ENCODE data around the gene PCNX1. TPM values are rescaled to one million over a fixed set of nuclear protein-coding genes. Genes with fewer than 3 reads are reported as not detected.

The PCNX1 gene
- total and polyA plus RNA-seq, 9 of the 15 experiments (the other 6 are each of a cell fraction or from before 2014, with no cell fraction given), result 0.30 to 4.5 (median 2.3) TPM

DNA sequence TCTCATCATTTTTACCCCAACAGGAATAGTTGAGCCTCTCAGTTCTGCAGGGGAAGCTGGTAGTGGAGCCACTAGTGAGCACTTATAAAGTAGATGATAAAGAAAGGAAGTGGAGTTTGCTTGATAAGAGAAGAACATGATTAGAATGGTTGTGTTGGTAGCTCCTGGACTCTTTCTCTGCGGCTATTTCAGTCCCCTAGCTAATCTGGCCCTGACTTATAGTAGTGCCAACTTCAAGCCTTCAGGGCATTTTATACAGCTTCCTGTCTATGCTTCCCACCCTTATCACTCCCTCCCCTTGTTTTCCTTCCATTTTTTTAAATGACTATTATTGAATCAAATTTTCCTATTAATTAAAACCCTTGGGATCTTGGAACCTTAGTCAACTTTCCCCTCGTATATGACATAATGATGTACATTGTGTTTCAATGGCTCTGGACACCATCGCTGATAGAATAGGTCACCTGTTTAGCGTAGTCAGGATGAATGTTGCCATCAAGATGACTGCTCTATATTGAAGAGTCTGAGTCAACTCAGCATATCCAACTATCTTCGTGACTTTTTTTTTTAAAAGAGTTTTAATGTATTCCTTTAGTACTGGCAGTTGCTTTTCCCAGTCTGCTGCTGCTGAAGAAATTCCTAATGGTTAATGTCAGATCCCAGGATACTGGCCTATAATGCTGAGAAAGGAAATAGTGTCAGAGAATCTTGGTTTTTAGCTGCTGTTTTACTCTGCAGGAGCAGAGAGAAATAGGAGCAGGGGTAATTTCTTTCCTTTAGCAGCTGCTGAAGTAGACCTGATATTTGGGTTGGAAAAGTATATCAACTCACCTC, 16.2 kb upstream of the PCNX1 start:
- no peaks in the 10 kb centered on the region for H3K9me3 ChIP-seq (replicated peaks; ENCODE audit: control insufficient read depth, insufficient read depth, low read depth, low read length)
- POLR2A ChIA-PET, result interaction anchor here (0.6 kb wide), 1 partner anchor 948 kb away, joined by 3 read pairs; no protein-coding TSS in a partner anchor
- no TSS peak for BruUV-seq (replicated peaks)

More for the DNA sequence above, 16.2 kb upstream of the PCNX1 start:
- H3K9ac ChIP-seq (ENCODE audit: insufficient read depth in 1 of 2, low read depth in 2 of 2, low read length in 2 of 2), result no peak overlapping the region
- intact Hi-C loops (cut with micrococcal nuclease), result no loop called here
- no peaks in the 10 kb centered on the region for H3K9me1 ChIP-seq (ENCODE audit: control insufficient read depth, insufficient read depth, low read length)
- no peak for ATAC-seq
- no peak overlapping the region for H3K27ac ChIP-seq (ENCODE audit: extremely low read depth, low read depth, low read length)
- 2% methylated on average over 5 of the region's 5 CpGs for WGBS (ENCODE audit: insufficient coverage, low coverage, missing lambda C conversion rate)
- in situ Hi-C loops (cut with MboI), result no loop called here
- no peak overlapping the region for H3K4me2 ChIP-seq (ENCODE audit: insufficient read depth, low read length)
- no peak overlapping the region for H3K4me3 ChIP-seq
- H3K4me1 ChIP-seq (replicated peaks in 1 of 2; ENCODE audit: control insufficient read depth in 2 of 2, insufficient read depth in 2 of 2, low read length in 2 of 2), result no peaks in the 10 kb centered on the region; a peak in 2 of 5 replicates
- no peaks in the 10 kb centered on the region; the same call in 1 of the 2 replicates for H4K20me1 ChIP-seq (replicated peaks; ENCODE audit: control insufficient read depth, insufficient read depth, low read length)
- DNase-seq (ENCODE audit: extremely low read depth in 1 of 4, low spot score in 3 of 4), result no peak
- TF ChIP-seq XRCC4 (IDR thresholded peaks at IDR 0.05; ENCODE audit: extremely low read depth, insufficient read depth, insufficient read length), result no peak
- no peak for TF ChIP-seq ZNF830 (CRISPR knock-in tag; IDR thresholded peaks at IDR 0.05)
- TF ChIP-seq, protein P1, sequence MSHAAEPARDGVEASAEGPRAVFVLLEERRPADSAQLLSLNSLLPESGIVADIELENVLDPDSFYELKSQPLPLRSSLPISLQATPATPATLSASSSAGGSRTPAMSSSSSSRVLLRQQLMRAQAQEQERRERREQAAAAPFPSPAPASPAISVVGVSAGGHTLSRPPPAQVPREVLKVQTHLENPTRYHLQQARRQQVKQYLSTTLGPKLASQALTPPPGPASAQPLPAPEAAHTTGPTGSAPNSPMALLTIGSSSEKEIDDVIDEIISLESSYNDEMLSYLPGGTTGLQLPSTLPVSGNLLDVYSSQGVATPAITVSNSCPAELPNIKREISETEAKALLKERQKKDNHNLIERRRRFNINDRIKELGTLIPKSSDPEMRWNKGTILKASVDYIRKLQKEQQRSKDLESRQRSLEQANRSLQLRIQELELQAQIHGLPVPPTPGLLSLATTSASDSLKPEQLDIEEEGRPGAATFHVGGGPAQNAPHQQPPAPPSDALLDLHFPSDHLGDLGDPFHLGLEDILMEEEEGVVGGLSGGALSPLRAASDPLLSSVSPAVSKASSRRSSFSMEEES (CRISPR knock-in tag; IDR thresholded peaks at IDR 0.05), result no peak
- no peak for TF ChIP-seq ZNF436 (CRISPR knock-in tag; IDR thresholded peaks at IDR 0.05)
- no peak for TF ChIP-seq SNIP1 (IDR thresholded peaks at IDR 0.05; ENCODE audit: low read depth)
- TF ChIP-seq ZFX (CRISPR knock-in tag; IDR thresholded peaks at IDR 0.05), result no peak
- TF ChIP-seq MGA (IDR thresholded peaks at IDR 0.05), result no peak
- no peak for TF ChIP-seq SREBF2 (CRISPR knock-in tag; IDR thresholded peaks at IDR 0.05)
- CTCF ChIA-PET (ENCODE audit: low intra/inter-chr PET ratio), result no interaction called here
- no peaks in the 10 kb centered on the region for H3K79me2 ChIP-seq (ENCODE audit: control insufficient read depth, insufficient read depth, low read length)
- no peak for FAIRE-seq
- H3K36me3 ChIP-seq (ENCODE audit: control insufficient read depth, insufficient read depth, low read length), result no peaks in the 10 kb centered on the region
- H2AFZ ChIP-seq (ENCODE audit: low read depth, low read length), result no peak overlapping the region
- peaks cover 0 to 2% of the 10 kb centered on the region in 2 experiments; a peak in 2 of 5 replicates for H3K27me3 ChIP-seq (ENCODE audit: control insufficient read depth in 2 of 2, insufficient read depth in 2 of 2, low read length in 2 of 2)
